ENCODE measurements around the gene ZNF579. TPM values are rescaled to one million over a fixed set of nuclear protein-coding genes. Genes with fewer than 3 reads are reported as not detected.
A peak's percentile ranks its signal among the peaks of the same experiment; 100 is the strongest.

ZNF579 gene
- total RNA-seq, 1 donor from 2014 or later, result 2.1 TPM

DNA sequence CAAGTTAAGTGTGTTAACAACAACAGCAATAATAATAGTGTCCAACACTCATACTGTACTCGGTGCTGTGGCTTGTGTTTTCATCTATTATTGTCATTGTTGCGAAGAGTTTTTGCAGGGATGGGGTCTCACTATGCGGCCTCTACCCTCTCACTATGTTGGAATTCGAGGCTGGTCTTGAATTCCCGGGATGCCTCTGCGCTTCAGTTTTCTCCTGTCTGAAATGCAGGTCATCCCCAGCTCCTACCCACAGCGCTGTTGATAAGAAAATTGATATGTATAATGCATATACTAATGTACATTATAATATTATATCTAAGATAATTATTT, 30.4 kb downstream of the ZNF579 start:
- Histone ChIP-seq H3K9me3 (ENCODE audit: low read depth) (no peaks in the 10 kb centered on the region), H3K27ac (peak overlapping the region; percentile 82), H3K4me1 (peaks cover 74% of the 10 kb centered on the region), H3K79me2 (ENCODE audit: low read depth) (no peaks in the 10 kb centered on the region), H3K27me3 (no peaks in the 10 kb centered on the region), H3K36me3 (no peaks in the 10 kb centered on the region), H3F3A (ENCODE audit: low read depth) (peaks cover 62% of the 10 kb centered on the region), H3K4me2 (peak overlapping the region; percentile 72), H2AFZ (replicated peaks) (peak overlapping the region; percentile 8), H4K20me1 (ENCODE audit: low read depth) (no peaks in the 10 kb centered on the region), H3K4me3 (peak overlapping the region; percentile 45), H3K9ac (no peak overlapping the region)
- Mint-ChIP-seq H3K9me3 (no peaks in the 10 kb centered on the region), H3K27me3 (ENCODE audit: insufficient read depth, low read depth) (peaks cover 19% of the 10 kb centered on the region), H3K36me3 (no peaks in the 10 kb centered on the region), H3K4me3 (peak overlapping the region; percentile 75), H3K4me1 (peaks cover 66% of the 10 kb centered on the region), H3K27ac (peak overlapping the region; percentile 26)
- no peak for DNase-seq (ENCODE audit: low spot score)
- no peak for TF ChIP-seq CTCF (IDR thresholded peaks at IDR 0.05)
- TF ChIP-seq EZH2phosphoT487 (IDR thresholded peaks at IDR 0.05), result no peak
- TF ChIP-seq EZH2 (IDR thresholded peaks at IDR 0.05), result no peak

DNA sequence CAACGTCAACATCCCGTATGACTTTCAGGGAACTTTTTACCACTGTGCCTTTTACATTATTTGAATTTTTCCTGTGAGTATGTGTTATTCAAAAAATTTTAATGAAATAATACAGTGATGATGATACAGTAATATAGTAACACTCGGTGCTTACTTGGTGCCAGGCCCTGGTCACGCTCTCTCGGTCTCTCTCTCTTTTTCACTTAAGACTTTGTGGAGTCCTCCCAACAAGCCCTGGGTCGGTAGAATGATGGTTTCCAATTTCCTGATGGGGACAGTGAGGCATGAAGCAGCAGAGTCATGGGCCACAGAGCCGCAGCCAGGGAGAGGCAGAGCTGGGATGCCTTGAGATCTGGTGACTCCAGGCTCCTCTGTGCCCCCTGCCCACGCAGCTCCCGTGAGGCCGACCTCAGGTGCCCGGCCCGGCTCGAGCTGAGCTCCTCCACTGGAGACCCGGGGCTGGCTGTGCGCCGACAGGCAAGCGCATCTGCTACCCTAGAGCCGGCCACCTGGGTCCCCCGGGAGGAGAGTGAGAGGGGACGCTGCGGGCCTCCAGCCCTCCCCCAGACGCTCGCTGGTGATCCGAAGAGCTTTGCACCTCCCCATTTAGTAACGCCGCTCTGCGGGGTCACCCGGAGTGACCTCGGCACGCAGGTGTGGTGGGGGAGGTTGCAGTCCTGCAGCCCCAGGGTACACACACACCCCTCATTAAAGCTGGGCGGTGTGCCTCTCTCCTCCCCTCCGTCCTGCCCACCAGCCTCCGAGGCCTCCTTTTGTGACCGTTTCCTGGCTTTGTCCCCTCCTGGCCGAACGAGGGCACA, 30.9 kb downstream of the ZNF579 start:
- peak; percentile 88 for DNase-seq (ENCODE audit: low spot score)
- Histone ChIP-seq H3K36me3 (no peaks in the 10 kb centered on the region), H4K20me1 (ENCODE audit: low read depth) (no peaks in the 10 kb centered on the region), H3K4me2 (peak overlapping the region; percentile 72), H3K9ac (no peak overlapping the region), H3F3A (ENCODE audit: low read depth) (peaks cover 56% of the 10 kb centered on the region), H3K9me3 (ENCODE audit: low read depth) (no peaks in the 10 kb centered on the region), H2AFZ (replicated peaks) (peak overlapping the region; percentile 8), H3K27me3 (no peaks in the 10 kb centered on the region), H3K27ac (peak overlapping the region; percentile 82), H3K4me1 (peaks cover 73% of the 10 kb centered on the region), H3K4me3 (peak overlapping the region; percentile 45), H3K79me2 (ENCODE audit: low read depth) (no peaks in the 10 kb centered on the region)
- H3K27ac Mint-ChIP-seq, result peak overlapping the region; percentile 26
- peak overlapping the region; percentile 75 for H3K4me3 Mint-ChIP-seq
- H3K9me3 Mint-ChIP-seq, result no peaks in the 10 kb centered on the region
- peaks cover 62% of the 10 kb centered on the region for H3K4me1 Mint-ChIP-seq
- TF ChIP-seq EZH2 (IDR thresholded peaks at IDR 0.05) (no peak), CTCF (IDR thresholded peaks at IDR 0.05) (peak; percentile 32)
- no peaks in the 10 kb centered on the region for H3K36me3 Mint-ChIP-seq
- H3K27me3 Mint-ChIP-seq (ENCODE audit: insufficient read depth, low read depth), result peaks cover 17% of the 10 kb centered on the region

GRCh38 chr19:55546822-55547614, 33.6 kb downstream of the ZNF579 start:
- peaks cover 21% of the 10 kb centered on the region for H3K27me3 Mint-ChIP-seq (ENCODE audit: insufficient read depth, low read depth)
- peak; percentile 42 for DNase-seq (ENCODE audit: low spot score)
- Histone ChIP-seq H3F3A (ENCODE audit: low read depth) (peaks cover 29% of the 10 kb centered on the region), H3K27ac (peak overlapping the region; percentile 59), H3K4me1 (peaks cover 47% of the 10 kb centered on the region), H3K36me3 (no peaks in the 10 kb centered on the region), H2AFZ (replicated peaks) (no peak overlapping the region), H3K9ac (no peak overlapping the region), H3K4me2 (peak overlapping the region; percentile 49), H3K27me3 (no peaks in the 10 kb centered on the region), H4K20me1 (ENCODE audit: low read depth) (no peaks in the 10 kb centered on the region), H3K9me3 (ENCODE audit: low read depth) (no peaks in the 10 kb centered on the region), H3K4me3 (no peak overlapping the region), H3K79me2 (ENCODE audit: low read depth) (no peaks in the 10 kb centered on the region)
- peaks cover 37% of the 10 kb centered on the region for H3K4me1 Mint-ChIP-seq
- H3K27ac Mint-ChIP-seq, result peak overlapping the region; percentile 94
- TF ChIP-seq EZH2 (IDR thresholded peaks at IDR 0.05), result no peak
- TF ChIP-seq CTCF (IDR thresholded peaks at IDR 0.05), result no peak
- no peak for TF ChIP-seq EZH2phosphoT487 (IDR thresholded peaks at IDR 0.05)
- peaks cover 6% of the 10 kb centered on the region for H3K9me3 Mint-ChIP-seq
- H3K4me3 Mint-ChIP-seq, result no peak overlapping the region
- peaks cover 3% of the 10 kb centered on the region for H3K36me3 Mint-ChIP-seq

All from neural progenitor cell (in vitro differentiated cells).